Coronary artery (tissue), 2 donors: Measurements from ENCODE around the gene RCL1.
"Not testable (repeated sequence)": the region's sequence is repeated elsewhere in the genome, so short reads cannot be mapped to it uniquely, and the experiment has no call there.

Experiments used
- DNase-seq: peaks from one replicate; pipeline ENCODE4 v3.0.0-alpha.2; 2017; ENCODE audit warnings: low spot score
- H3K27ac ChIP-seq, 2 donors: fragments of 200-600 bp; sonication (generic); one replicate each; pipeline ENCODE4 v1.5.1; 2016 to 2019
- H3K4me3 ChIP-seq: fragments of 200-600 bp; sonication (generic); 2 replicates; pipeline ENCODE4 v1.5.1; 2016; ENCODE audit warnings: mild to moderate bottlenecking, moderate library complexity
- CTCF ChIP-seq: fragments of 200-600 bp; sonication (generic); IDR thresholded peaks from one replicate; pipeline ENCODE4 v1.5.1; 2019; ENCODE audit warnings: antibody characterized with exemption

Gene RCL1

GRCh38 chr9:4892501-4893194, 99.9 kb downstream of the RCL1 start:
- no peak for DNase-seq
- no peak overlapping the region for H3K27ac ChIP-seq
- no peak overlapping the region for H3K4me3 ChIP-seq
- TF ChIP-seq CTCF: no peak

GRCh38 chr9:4894076-4894475, 101.3 kb downstream of the RCL1 start:
- no peak for TF ChIP-seq CTCF
- H3K27ac ChIP-seq: no peak overlapping the region
- no peak for DNase-seq
- no peak overlapping the region for H3K4me3 ChIP-seq

- DNase-seq, H3K4me3 ChIP-seq, H3K27ac ChIP-seq: not testable (repeated sequence)
Observed at GRCh38 chr9:4899853-4900252, 107.1 kb downstream of the RCL1 start.

GRCh38 chr9:4901401-4902134, 108.8 kb downstream of the RCL1 start:
- H3K4me3 ChIP-seq: peak overlapping the region; percentile 56
- not testable (repeated sequence) for DNase-seq
- peak overlapping the region; percentile 15 to 44 for H3K27ac ChIP-seq

GRCh38 chr9:4902135-4902475, 109.4 kb downstream of the RCL1 start:
- Histone ChIP-seq H3K4me3 (peak overlapping the region; percentile 56), H3K27ac (peak overlapping the region; percentile 15 to 44)
- DNase-seq: no peak
- TF ChIP-seq CTCF: no peak

- TF ChIP-seq CTCF: no peak
- Histone ChIP-seq H3K4me3 (no peak overlapping the region), H3K27ac (no peak overlapping the region)
- no peak for DNase-seq
Observed at GRCh38 chr9:4904322-4905134, 111.8 kb downstream of the RCL1 start.

- H3K27ac ChIP-seq: no peak overlapping the region
- no peak for TF ChIP-seq CTCF
- no peak for DNase-seq
- no peak overlapping the region for H3K4me3 ChIP-seq
Observed at GRCh38 chr9:4905135-4905490, 112.4 kb downstream of the RCL1 start.
